GM18505 (cell line): Measurements from ENCODE around the gene ALS2CL.

ENCODE experiments used
- ATAC-seq: cut with Tn5 transposase; IDR thresholded peaks from one replicate; pipeline ENCODE4 v1.9.1; 2021; ENCODE audit not compliant: unreplicated experiment
- POLR2A ChIP-seq: IDR thresholded peaks from 4 replicates; pipeline ENCODE4 v1.6.1; 2011; ENCODE audit warnings: borderline replicate concordance; ENCODE audit not compliant: insufficient read depth, insufficient read length; ENCODE audit errors: extremely low read depth

ALS2CL gene

GRCh38 chr3:46624533-46624932, 68.9 kb downstream of the ALS2CL start:
- no peak for ATAC-seq

GRCh38 chr3:46619845-46620778, 73.4 kb downstream of the ALS2CL start:
- TF ChIP-seq POLR2A: no peak
- ATAC-seq: no peak

More at GRCh38 chr3:46624533-46624932, 68.9 kb downstream of the ALS2CL start:
- TF ChIP-seq POLR2A: no peak
